Cardiac septum (tissue), 1 donor: ENCODE measurements around the gene SUFU. TPM values are rescaled to one million over a fixed set of nuclear protein-coding genes. Genes with fewer than 3 reads are reported as not detected.

ENCODE experiments used
- DNase-seq: peaks from one replicate; pipeline ENCODE4 v3.0.0-alpha.2; 2020; ENCODE audit warnings: low spot score
- intact Hi-C: fragments of 100-400 bp; cut with DNase I; formaldehyde crosslinking; loops from one replicate; pipeline ENCODE4 v1.14.0; 2022
- total RNA-seq: library from RNA; stranded (reverse); fragmentation: NEBNext Ultra II Directional; extraction: Animal tissue kit (Norgen Biotek cat#: 25700); gene quantifications from one replicate; pipeline ENCODE4 v1.2.1, GENCODE V29; 2021
- donor health status: DM: no; HTN: no; CAD: no.

Gene SUFU
- total RNA-seq, 1 donor from 2014 or later, result 6.1 TPM

GRCh38 chr10:102538811-102539210 is 35.0 kb downstream of the SUFU start:
- DNase-seq, result peak; percentile 33
- intact Hi-C loops, result no loop called here

- DNase-seq, result no peak
- intact Hi-C loops, result no loop called here
Measured at GRCh38 chr10:102540023-102540422, 36.3 kb downstream of the SUFU start.

GRCh38 chr10:102542800-102543418 is 39.1 kb downstream of the SUFU start:
- no peak for DNase-seq
- intact Hi-C loops, result no loop called here

- DNase-seq, result peak; percentile 49
- intact Hi-C loops, result no loop called here
Measured at GRCh38 chr10:102545265-102545871, 41.6 kb downstream of the SUFU start.

- intact Hi-C loops, result no loop called here
Measured at GRCh38 chr10:102545997-102546396, 42.2 kb downstream of the SUFU start.

GRCh38 chr10:102546606-102547320 is 43.0 kb downstream of the SUFU start:
- DNase-seq, result peak; percentile 68
- intact Hi-C loops, result no loop called here

More at GRCh38 chr10:102545997-102546396, 42.2 kb downstream of the SUFU start:
- peak; percentile 22 for DNase-seq

- intact Hi-C loops, result no loop called here
Measured at GRCh38 chr10:102549549-102549948, 45.8 kb downstream of the SUFU start.

GRCh38 chr10:102550636-102551210 is 47.0 kb downstream of the SUFU start:
- DNase-seq, result peak; percentile 53
- intact Hi-C loops, result no loop called here

More at GRCh38 chr10:102549549-102549948, 45.8 kb downstream of the SUFU start:
- DNase-seq, result peak; percentile 10

GRCh38 chr10:102552533-102552932 is 48.8 kb downstream of the SUFU start:
- DNase-seq, result no peak
- intact Hi-C loops, result no loop called here

GRCh38 chr10:102553771-102554170 is 50.0 kb downstream of the SUFU start:
- peak; percentile 47 for DNase-seq
- intact Hi-C loops, result no loop called here

- intact Hi-C loops, result no loop called here
- DNase-seq, result peak; percentile 14
Measured at GRCh38 chr10:102554531-102554930, 50.8 kb downstream of the SUFU start.

- intact Hi-C loops, result no loop called here
Measured at GRCh38 chr10:102555781-102556328, 52.1 kb downstream of the SUFU start.

GRCh38 chr10:102557569-102557968 is 53.8 kb downstream of the SUFU start:
- intact Hi-C loops, result no loop called here
- no peak for DNase-seq

More at GRCh38 chr10:102555781-102556328, 52.1 kb downstream of the SUFU start:
- peak; percentile 41 for DNase-seq

GRCh38 chr10:102559764-102560163 is 56.0 kb downstream of the SUFU start:
- peak; percentile 20 for DNase-seq
- intact Hi-C loops, result no loop called here

- intact Hi-C loops, result no loop called here
Measured at GRCh38 chr10:102564209-102564834, 60.5 kb downstream of the SUFU start.

GRCh38 chr10:102565793-102566192 is 62.0 kb downstream of the SUFU start:
- no peak for DNase-seq
- intact Hi-C loops, result no loop called here

More at GRCh38 chr10:102564209-102564834, 60.5 kb downstream of the SUFU start:
- no peak for DNase-seq

GRCh38 chr10:102578782-102579181 is 75.0 kb downstream of the SUFU start:
- peak; percentile 14 for DNase-seq
- intact Hi-C loops, result no loop called here

- intact Hi-C loops, result no loop called here
- DNase-seq, result peak; percentile 31
Measured at GRCh38 chr10:102579328-102579727, 75.6 kb downstream of the SUFU start.

- DNase-seq, result no peak
- intact Hi-C loops, result loop anchor here (5.0 kb wide), 1 partner anchor 188 kb away; no protein-coding TSS in a partner anchor
Measured at GRCh38 chr10:102580230-102580629, 76.5 kb downstream of the SUFU start.
